GM19463 (cell line): ENCODE measurements around the gene CTSE.
"Not testable (repeated sequence)": the region's sequence is repeated elsewhere in the genome, so short reads cannot be mapped to it uniquely, and the experiment has no call there.

Source experiments
- ATAC-seq: cut with Tn5 transposase; IDR thresholded peaks from one replicate; pipeline ENCODE4 v1.9.1; 2021; ENCODE audit warnings: mild to moderate bottlenecking, moderate library complexity; ENCODE audit not compliant: unreplicated experiment

Gene CTSE

DNA sequence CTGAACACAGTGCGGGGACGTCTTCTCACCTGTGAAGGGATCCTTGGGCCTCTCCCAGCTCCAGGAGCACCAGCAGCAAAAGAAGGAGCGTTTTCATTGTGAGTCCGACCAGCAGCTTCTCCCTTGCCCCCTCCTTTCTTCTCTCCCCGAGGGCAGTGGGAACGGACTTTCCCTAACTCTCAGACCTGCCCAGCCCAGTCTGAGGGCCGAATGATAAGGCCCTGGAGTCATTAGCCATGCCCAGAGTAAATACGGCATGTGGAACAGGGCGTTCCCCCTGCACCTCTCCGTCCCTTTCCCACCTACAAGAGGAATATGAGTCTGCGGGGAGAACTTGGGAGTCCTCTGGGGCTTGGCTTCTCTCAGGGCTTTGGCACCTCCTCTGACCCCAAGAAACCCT is at the start of gene CTSE:
TSS of gene CTSE (minus strand) at position 201 of the 400 bp plus-strand sequence. CDS start at position 97, 104 bp downstream.
- no peak for ATAC-seq

GRCh38 chr1:206070627-206071304 is 47.1 kb upstream of the CTSE start:
- ATAC-seq, result no peak

GRCh38 chr1:206068314-206068713 is 44.6 kb upstream of the CTSE start:
- ATAC-seq, result no peak

GRCh38 chr1:206067486-206068227 is 44.0 kb upstream of the CTSE start:
- no peak for ATAC-seq

- ATAC-seq, result peak; percentile 91
Observed at GRCh38 chr1:206066479-206067171, 42.9 kb upstream of the CTSE start.

GRCh38 chr1:206065547-206066145 is 42.0 kb upstream of the CTSE start:
- ATAC-seq, result no peak

GRCh38 chr1:206064501-206064900 is 40.8 kb upstream of the CTSE start:
- ATAC-seq, result not testable (repeated sequence)

DNA sequence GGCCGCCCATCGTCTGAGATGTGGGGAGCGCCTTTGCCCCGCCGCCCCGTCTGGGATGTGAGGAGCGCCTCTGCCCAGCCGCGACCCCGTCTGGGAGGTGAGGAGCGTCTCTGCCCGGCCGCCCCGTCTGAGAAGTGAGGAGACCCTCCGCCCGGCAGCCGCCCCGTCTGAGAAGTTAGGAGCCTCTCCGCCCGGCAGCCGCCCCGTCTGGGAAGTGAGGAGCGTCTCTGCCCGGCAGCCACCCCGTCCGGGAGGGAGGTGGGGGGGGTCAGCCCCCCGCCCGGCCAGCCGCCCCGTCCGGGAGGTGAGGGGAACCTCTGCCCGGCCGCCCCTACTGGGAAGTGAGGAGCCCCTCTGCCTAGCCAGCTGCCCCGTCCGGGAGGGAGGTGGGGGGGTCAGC is 40.3 kb upstream of the CTSE start:
- not testable (repeated sequence) for ATAC-seq

GRCh38 chr1:206062464-206062863 is 38.8 kb upstream of the CTSE start:
- no peak for ATAC-seq

DNA sequence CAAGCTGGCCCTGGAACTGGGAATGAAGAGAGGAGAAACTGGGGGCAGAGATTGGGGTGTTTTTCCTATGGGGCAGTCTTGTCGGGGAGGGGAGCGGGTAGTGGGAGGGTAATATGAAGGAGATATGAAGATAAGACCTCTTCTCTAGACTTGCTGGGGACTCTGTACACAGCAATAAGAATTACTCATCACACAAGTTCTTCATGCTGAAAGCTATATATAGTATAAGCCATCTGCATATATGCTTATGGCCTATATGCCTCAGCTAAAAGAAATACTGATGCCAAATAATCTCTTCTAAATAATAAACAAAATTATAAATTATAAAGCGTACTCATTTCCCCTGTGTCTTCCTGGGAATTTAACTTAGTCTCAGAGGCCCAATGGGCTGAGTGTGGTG is 37.1 kb upstream of the CTSE start:
- no peak for ATAC-seq

GRCh38 chr1:206059355-206059915 is 35.7 kb upstream of the CTSE start:
- no peak for ATAC-seq

DNA sequence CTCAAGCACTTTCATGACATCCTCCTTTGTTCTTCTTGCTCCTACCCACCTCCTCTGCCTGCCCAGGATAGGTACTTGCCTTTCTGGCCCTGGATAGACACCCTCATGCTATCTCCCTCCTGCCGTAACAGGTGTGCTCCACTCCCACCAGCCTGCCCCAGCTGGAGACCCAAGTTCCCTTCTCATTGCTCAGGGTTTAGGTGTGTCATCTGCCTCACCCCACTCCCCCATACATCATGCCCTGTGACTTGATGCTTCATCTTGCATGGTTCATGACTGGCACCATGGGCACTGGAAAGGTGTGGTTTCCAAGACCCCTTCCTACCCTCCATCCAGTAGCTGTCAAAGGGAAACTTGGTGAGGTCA is 35.2 kb upstream of the CTSE start:
- ATAC-seq, result no peak

- ATAC-seq, result not testable (repeated sequence)
Observed at GRCh38 chr1:206058289-206058926, 34.7 kb upstream of the CTSE start.

- not testable (repeated sequence) for ATAC-seq
Observed at GRCh38 chr1:206055639-206056323, 32.1 kb upstream of the CTSE start.

- ATAC-seq, result not testable (repeated sequence)
Observed at GRCh38 chr1:206055069-206055625, 31.5 kb upstream of the CTSE start.

GRCh38 chr1:206053616-206054015 is 29.9 kb upstream of the CTSE start:
- ATAC-seq, result not testable (repeated sequence)

GRCh38 chr1:206052919-206053610 is 29.4 kb upstream of the CTSE start, which contains the start of gene RHEX:
Gene RHEX (plus strand): TSS chr1:206053173. CDS start chr1:206097829, 44,656 bp downstream.
- ATAC-seq, result not testable (repeated sequence)

- not testable (repeated sequence) for ATAC-seq
Observed at GRCh38 chr1:206052231-206052865, 28.7 kb upstream of the CTSE start.
